MM.1S (cell line): ENCODE measurements around the gene TIFAB.

ENCODE experiments used
- CTCF ChIP-seq: fragments of 300-600 bp; sonication (generic); IDR thresholded peaks from 2 replicates; pipeline ENCODE4 v1.5.1; 2016; ENCODE audit warnings: antibody characterized with exemption, low read length, mixed read lengths
- EZH2 ChIP-seq: fragments of 300-600 bp; sonication (generic); optimal IDR thresholded peaks from 2 replicates; pipeline ENCODE3; 2017; ENCODE audit warnings: low read depth, mild to moderate bottlenecking, antibody characterized with exemption, low read length, mixed read lengths
- EZH2phosphoT487 ChIP-seq: fragments of 300-600 bp; sonication (generic); IDR thresholded peaks from 2 replicates; pipeline ENCODE4 v1.6.1; 2018; ENCODE audit warnings: antibody characterized with exemption, low read length

DNA sequence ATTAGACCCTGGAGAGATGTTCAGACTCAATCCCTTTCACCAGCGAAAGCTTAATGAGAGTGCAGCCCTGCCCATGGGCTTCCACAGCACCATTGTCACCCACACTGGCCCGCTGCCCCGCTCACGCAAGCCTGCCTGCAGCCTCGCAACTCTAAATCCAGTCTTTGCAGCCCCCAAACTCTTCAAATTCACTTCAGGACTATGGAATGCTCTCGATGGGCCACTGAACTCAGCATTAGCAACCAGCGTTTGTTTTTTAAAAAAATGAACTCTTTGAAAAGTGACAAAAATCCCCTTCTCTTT is 22.1 kb downstream of the TIFAB start:
- TF ChIP-seq CTCF: no peak
- TF ChIP-seq EZH2: no peak
- TF ChIP-seq EZH2phosphoT487: no peak
